Thyroid gland (tissue), 4 donors: Measurements from ENCODE around the gene AIRE. TPM values are rescaled to one million over a fixed set of nuclear protein-coding genes. Genes with fewer than 3 reads are reported as not detected.

Experiments
- DNase-seq, 2 donors: peaks; one replicate each; pipeline ENCODE4 v3.0.0-alpha.2; 2019
- H3K27ac ChIP-seq, 3 donors: fragments of 200-600 bp; sonication (generic); 1 replicate in 2 of 3; 2 replicates in 1 of 3; pipeline ENCODE4 v1.5.1; 2016 to 2019; ENCODE audit warnings: mild to moderate bottlenecking in 1 of 3, moderate library complexity in 1 of 3
- H3K27me3 ChIP-seq: fragments of 200-600 bp; sonication (generic); one replicate; pipeline ENCODE4 v1.5.1; 2019
- H3K36me3 ChIP-seq, 2 donors: fragments of 200-600 bp; sonication (generic); one replicate each; pipeline ENCODE4 v1.5.1; 2016 to 2019
- H3K4me1 ChIP-seq, 2 donors: fragments of 200-600 bp; sonication (generic); one replicate each; pipeline ENCODE4 v1.5.1; 2017 to 2019
- H3K4me3 ChIP-seq, 3 donors: fragments of 200-600 bp; sonication (generic); replicated peaks in 1 of 3; 1 replicate in 2 of 3; 2 replicates in 1 of 3; pipeline ENCODE4 v1.5.1; 2016; ENCODE audit warnings: mild to moderate bottlenecking in 1 of 3
- H3K9me3 ChIP-seq: fragments of 200-600 bp; sonication (generic); one replicate; pipeline ENCODE4 v1.5.1; 2017
- POLR2A ChIP-seq, 2 donors: fragments of 450-650 bp; IDR thresholded peaks; one replicate each; pipeline ENCODE4 v1.6.1; 2017; ENCODE audit warnings: antibody characterized with exemption in 2 of 2, mild to moderate bottlenecking in 2 of 2, moderate library complexity in 1 of 2
- WGBS, 2 donors: methylation state at CpG; one replicate each; pipeline ENCODE4 v1.1.5; 2017; 5-methylcytosine and 5-hydroxymethylcytosine counted together
- intact Hi-C: fragments of 100-400 bp; cut with DNase I; formaldehyde crosslinking; loops from one replicate; pipeline ENCODE4 v1.15.1; 2023
- total RNA-seq, 4 donors: library from RNA; depleted of rRNA; stranded (reverse); fragments of >200 nt; gene quantifications; one replicate each; pipeline ENCODE4 v1.2.3, GENCODE V29; 2016
- TF ChIP-seq, protein P1 (sequence below), 6 experiments: fragments of 200-600 bp in 3 of 6; fragments of 450-650 bp in 3 of 6; sonication (generic) in 3 of 6; IDR thresholded peaks; one replicate each; pipeline ENCODE4 v1.5.1; 2016 to 2019; ENCODE audit warnings: antibody characterized with exemption in 6 of 6, mild to moderate bottlenecking in 2 of 6, inconsistent platforms in 1 of 6, moderate library complexity in 1 of 6

The AIRE gene
- total RNA-seq, 4 donors from 2014 or later = 0.13 TPM; not detected in 3

GRCh38 chr21:44260066-44260465, 25.6 kb upstream of the AIRE start:
- peaks cover 0 to 8% of the 10 kb centered on the region in 2 donors for H3K4me1 ChIP-seq
- H3K27ac ChIP-seq = no peak overlapping the region
- H3K36me3 ChIP-seq = no peaks in the 10 kb centered on the region
- no peaks in the 10 kb centered on the region for H3K27me3 ChIP-seq
- H3K4me3 ChIP-seq = no peak overlapping the region
- no peaks in the 10 kb centered on the region for H3K9me3 ChIP-seq
- WGBS, 2 donors = 75 to 77% methylated on average over 4 of the region's 4 CpGs
- DNase-seq = no peak
- intact Hi-C loops = no loop called here
- TF ChIP-seq, protein P1, sequence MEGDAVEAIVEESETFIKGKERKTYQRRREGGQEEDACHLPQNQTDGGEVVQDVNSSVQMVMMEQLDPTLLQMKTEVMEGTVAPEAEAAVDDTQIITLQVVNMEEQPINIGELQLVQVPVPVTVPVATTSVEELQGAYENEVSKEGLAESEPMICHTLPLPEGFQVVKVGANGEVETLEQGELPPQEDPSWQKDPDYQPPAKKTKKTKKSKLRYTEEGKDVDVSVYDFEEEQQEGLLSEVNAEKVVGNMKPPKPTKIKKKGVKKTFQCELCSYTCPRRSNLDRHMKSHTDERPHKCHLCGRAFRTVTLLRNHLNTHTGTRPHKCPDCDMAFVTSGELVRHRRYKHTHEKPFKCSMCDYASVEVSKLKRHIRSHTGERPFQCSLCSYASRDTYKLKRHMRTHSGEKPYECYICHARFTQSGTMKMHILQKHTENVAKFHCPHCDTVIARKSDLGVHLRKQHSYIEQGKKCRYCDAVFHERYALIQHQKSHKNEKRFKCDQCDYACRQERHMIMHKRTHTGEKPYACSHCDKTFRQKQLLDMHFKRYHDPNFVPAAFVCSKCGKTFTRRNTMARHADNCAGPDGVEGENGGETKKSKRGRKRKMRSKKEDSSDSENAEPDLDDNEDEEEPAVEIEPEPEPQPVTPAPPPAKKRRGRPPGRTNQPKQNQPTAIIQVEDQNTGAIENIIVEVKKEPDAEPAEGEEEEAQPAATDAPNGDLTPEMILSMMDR (IDR thresholded peaks at IDR 0.05) = no peak
- TF ChIP-seq POLR2A (IDR thresholded peaks at IDR 0.05) = no peak

DNA sequence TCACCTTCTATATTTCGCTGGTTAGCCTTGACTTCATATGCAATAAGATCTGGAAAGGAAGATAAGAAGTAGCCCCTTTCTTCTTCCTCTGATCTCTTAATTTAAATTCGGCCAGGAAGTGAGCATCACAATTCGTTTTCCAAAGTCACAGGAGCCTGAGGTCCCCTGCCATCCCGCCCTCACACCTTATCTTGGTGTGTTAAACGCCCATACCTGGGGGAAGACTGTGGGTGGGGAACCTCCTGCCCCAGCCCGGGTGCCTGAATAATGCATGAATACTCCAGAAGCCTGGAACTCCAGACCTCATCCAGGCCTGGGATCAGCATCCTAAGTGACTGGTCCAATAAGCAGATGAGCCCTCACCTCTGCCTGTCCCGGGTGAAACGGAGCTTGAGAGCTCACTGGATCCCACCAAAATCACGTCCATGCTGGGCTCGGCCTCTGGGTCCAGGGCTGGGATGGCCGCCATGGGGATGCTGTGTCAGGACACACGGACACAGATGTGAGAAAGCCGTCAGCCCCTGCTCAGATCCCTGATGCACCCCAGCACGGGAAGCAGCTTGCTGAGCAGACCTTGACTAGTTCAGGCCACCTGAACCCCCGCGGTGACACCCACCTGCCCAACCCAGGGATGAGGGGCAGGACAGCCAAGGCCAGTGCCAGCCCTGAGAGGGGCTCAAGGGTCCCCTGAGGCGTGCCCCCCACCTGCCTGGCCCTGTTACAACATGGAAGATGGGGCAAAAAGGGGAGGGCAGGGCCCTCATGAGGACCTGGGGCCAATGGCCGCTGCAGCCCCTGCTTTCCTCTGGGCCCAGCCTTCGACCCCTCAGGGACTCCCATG, 24.7 kb upstream of the AIRE start:
- peaks cover 0 to 2% of the 10 kb centered on the region in 2 donors for H3K4me1 ChIP-seq
- no peaks in the 10 kb centered on the region for H3K36me3 ChIP-seq
- no peak for TF ChIP-seq POLR2A (IDR thresholded peaks at IDR 0.05)
- TF ChIP-seq, protein P1 (IDR thresholded peaks at IDR 0.05) = no peak
- no peaks in the 10 kb centered on the region for H3K9me3 ChIP-seq
- H3K27me3 ChIP-seq = no peaks in the 10 kb centered on the region
- DNase-seq = no peak
- H3K27ac ChIP-seq = no peak overlapping the region
- 77 to 81% methylated on average over 11 to 14 of the region's 19 CpGs for WGBS, 2 donors
- intact Hi-C loops = no loop called here
- H3K4me3 ChIP-seq = no peak overlapping the region

- H3K36me3 ChIP-seq = no peaks in the 10 kb centered on the region
- H3K27me3 ChIP-seq = no peaks in the 10 kb centered on the region
- no peak within 1 kb of the TSS for H3K4me3 ChIP-seq
- intact Hi-C loops = no loop called here
- DNase-seq = no peak
- WGBS, 2 donors = 86% methylated on average over 11 to 16 of the region's 19 CpGs
- no peak within 1 kb of the TSS for H3K27ac ChIP-seq
- H3K9me3 ChIP-seq = no peaks in the 10 kb centered on the region
- TF ChIP-seq POLR2A (IDR thresholded peaks at IDR 0.05) = no peak
- TF ChIP-seq, protein P1 (IDR thresholded peaks at IDR 0.05) = no peak
- H3K4me1 ChIP-seq = no peaks in the 10 kb centered on the region
These were observed 23.9 kb upstream of the AIRE start, which contains the start of gene DNMT3L for GRCh38 chr21:44261675-44262295. TSS of gene DNMT3L (minus strand) at chr21:44261897. CDS start at chr21:44261259, 638 bp downstream.

DNA sequence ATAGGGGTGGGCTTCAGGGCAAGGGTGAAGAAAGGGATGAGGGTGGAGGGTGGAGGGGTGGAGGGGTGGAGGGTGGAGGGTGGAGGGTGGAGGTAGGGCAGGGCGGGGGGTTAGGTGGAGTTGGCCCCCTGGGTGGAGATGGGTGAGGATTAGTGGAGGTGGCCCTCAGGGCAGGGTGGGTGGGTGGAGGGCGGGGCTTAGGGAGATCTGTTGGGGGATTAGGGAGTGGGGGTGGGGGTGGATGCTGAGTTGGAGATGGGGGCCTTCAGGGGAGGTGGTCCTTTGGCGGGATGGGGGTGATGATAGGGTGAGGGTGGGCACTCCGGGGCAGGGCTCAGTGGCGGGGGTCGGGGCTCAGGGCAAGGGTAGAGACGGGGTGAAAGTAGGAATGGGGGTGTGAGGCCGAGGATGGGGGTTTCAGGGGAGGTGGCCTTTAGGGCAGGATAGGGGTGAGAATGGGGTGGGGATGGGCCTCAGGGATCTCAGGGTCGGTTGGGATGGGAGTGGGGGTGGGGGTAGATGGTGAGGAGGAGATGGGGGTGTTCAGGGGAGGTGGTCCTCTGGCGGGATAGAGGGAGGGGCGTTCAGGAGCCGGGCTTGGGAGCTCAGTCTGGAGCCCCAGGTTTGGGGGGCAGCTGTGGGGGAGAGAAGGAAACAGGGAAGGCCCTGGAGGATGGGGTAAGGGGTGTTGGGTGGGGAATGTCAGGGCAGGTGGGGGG, 23.2 kb upstream of the AIRE start:
- Histone ChIP-seq H3K4me1 (no peaks in the 10 kb centered on the region), H3K27me3 (no peaks in the 10 kb centered on the region), H3K4me3 (no peak overlapping the region), H3K36me3 (no peaks in the 10 kb centered on the region), H3K9me3 (no peaks in the 10 kb centered on the region), H3K27ac (no peak overlapping the region)
- 86 to 91% methylated on average over 11 to 12 of the region's 12 CpGs for WGBS, 2 donors
- intact Hi-C loops = no loop called here
- TF ChIP-seq, protein P1 (IDR thresholded peaks at IDR 0.05) = no peak
- TF ChIP-seq POLR2A (IDR thresholded peaks at IDR 0.05) = no peak
- no peak for DNase-seq
